ENCODE data around the gene CPSF4.

CPSF4 gene

GRCh38 chr7:99504281-99504602 is 65.5 kb downstream of the CPSF4 start (continued):
- TF ChIP-seq TSHZ1 (tag by site-specific recombination; IDR thresholded peaks at IDR 0.05; ENCODE audit: borderline replicate concordance) (no peak), ZNF292 (tag by site-specific recombination; IDR thresholded peaks at IDR 0.05; ENCODE audit: borderline replicate concordance, low read depth) (no peak), ZNF76 (tag by site-specific recombination; IDR thresholded peaks at IDR 0.05; ENCODE audit: borderline replicate concordance, low read depth) (no peak), ZNF24 (tag by site-specific recombination; IDR thresholded peaks at IDR 0.05) (no peak), ZNF350 (tag by site-specific recombination; IDR thresholded peaks at IDR 0.05) (no peak), PRDM4 (tag by site-specific recombination; IDR thresholded peaks at IDR 0.05) (no peak), ZNF692 (tag by site-specific recombination; IDR thresholded peaks at IDR 0.05) (no peak), KLF7 (tag by site-specific recombination; IDR thresholded peaks at IDR 0.05; ENCODE audit: borderline replicate concordance) (peak; percentile 27; the same call in 1 of the 2 replicates), ZNF768 (tag by site-specific recombination; IDR thresholded peaks at IDR 0.05) (no peak), KLF17 (tag by site-specific recombination; IDR thresholded peaks at IDR 0.05) (0 out of 2 replicates have a peak, but pooled peaks have one; percentile 11), ZBTB6 (tag by site-specific recombination; IDR thresholded peaks at IDR 0.05) (no peak), ZNF473 (tag by site-specific recombination; IDR thresholded peaks at IDR 0.05) (no peak), ZSCAN18 (tag by site-specific recombination; IDR thresholded peaks at IDR 0.05) (no peak), ZNF121 (tag by site-specific recombination; IDR thresholded peaks at IDR 0.05) (peak; percentile 85; the same call in 1 of the 2 replicates), GLIS1 (tag by site-specific recombination; IDR thresholded peaks at IDR 0.05) (no peak), ZNF660 (tag by site-specific recombination; IDR thresholded peaks at IDR 0.05) (no peak)
